Lower leg skin (tissue), 3 donors: ENCODE measurements around the gene PLD3.

Experiments
- POLR2A ChIP-seq, 2 donors: fragments of 450-650 bp; IDR thresholded peaks; one replicate each; pipeline ENCODE4 v1.6.1; 2016 to 2017; ENCODE audit warnings: antibody characterized with exemption in 2 of 2, mild to moderate bottlenecking in 1 of 2, moderate library complexity in 1 of 2
- TF ChIP-seq, protein P1 (sequence below), 3 donors: fragments of 450-650 bp; IDR thresholded peaks; one replicate each; pipeline ENCODE4 v1.5.1; 2016; ENCODE audit warnings: antibody characterized with exemption in 3 of 3, mild to moderate bottlenecking in 3 of 3, moderate library complexity in 2 of 3

GRCh38 chr19:40380199-40381037, 31.9 kb downstream of the PLD3 start:
- TF ChIP-seq, protein P1, sequence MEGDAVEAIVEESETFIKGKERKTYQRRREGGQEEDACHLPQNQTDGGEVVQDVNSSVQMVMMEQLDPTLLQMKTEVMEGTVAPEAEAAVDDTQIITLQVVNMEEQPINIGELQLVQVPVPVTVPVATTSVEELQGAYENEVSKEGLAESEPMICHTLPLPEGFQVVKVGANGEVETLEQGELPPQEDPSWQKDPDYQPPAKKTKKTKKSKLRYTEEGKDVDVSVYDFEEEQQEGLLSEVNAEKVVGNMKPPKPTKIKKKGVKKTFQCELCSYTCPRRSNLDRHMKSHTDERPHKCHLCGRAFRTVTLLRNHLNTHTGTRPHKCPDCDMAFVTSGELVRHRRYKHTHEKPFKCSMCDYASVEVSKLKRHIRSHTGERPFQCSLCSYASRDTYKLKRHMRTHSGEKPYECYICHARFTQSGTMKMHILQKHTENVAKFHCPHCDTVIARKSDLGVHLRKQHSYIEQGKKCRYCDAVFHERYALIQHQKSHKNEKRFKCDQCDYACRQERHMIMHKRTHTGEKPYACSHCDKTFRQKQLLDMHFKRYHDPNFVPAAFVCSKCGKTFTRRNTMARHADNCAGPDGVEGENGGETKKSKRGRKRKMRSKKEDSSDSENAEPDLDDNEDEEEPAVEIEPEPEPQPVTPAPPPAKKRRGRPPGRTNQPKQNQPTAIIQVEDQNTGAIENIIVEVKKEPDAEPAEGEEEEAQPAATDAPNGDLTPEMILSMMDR (IDR thresholded peaks at IDR 0.05): no peak
- TF ChIP-seq POLR2A (IDR thresholded peaks at IDR 0.05): no peak
